GM15510 (cell line): ENCODE results near the gene C10orf143.

Experiments used
- POLR2A ChIP-seq: IDR thresholded peaks from 3 replicates; pipeline ENCODE4 v1.6.1; 2011; ENCODE audit warnings: borderline replicate concordance; ENCODE audit not compliant: insufficient read length; ENCODE audit errors: extremely low read depth

The C10orf143 gene

DNA sequence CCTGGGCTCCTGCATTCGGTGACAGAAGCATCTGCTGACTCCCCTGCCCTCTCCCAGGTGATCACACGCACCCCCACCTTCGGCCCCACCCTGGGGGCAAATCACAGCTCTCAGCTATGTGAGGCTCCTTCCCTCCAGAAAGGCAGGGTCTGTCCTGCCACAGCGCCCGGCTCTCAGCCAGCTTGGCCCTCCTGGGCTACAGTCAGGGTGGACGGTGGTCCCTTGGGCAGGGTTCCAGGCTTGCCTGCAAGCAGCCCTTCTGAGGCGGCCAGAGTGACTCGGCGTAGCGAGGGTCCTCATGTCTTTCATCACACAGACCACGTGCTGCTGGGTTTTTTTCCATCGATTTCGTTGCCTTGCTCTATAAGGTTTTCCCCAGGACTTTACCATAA lies 93.0 kb downstream of the C10orf143 start:
- no peak for TF ChIP-seq POLR2A

DNA sequence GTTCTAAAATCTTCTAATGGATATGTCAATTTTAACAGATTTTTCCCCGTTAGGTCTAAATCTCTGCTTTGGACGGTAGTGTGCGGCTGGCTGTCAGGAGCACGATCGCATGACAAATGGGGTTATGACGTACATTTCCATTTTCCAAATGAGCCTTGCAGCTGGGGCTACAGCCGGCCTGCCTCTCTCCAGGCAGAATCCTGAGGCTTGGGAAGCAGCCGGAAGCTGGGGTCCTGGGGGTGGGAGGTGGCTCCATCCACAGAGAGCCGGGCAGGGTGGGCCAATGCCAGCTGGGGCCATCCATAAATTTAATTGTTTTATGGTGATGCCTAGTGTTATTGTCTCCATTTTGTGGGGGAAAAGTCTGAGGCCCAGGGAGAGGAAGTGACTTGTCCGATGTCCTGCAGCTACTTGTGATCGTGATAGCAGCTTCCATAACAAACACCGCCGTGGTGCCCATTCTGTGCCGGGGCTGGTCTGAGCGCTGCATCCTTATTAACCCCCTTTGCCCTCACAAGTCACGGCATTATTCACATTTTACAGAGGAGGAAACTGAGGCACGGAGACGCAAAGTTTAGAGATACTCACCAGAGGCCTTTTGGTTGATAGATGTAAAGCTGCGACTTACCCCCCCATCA lies 93.5 kb downstream of the C10orf143 start:
- TF ChIP-seq POLR2A = no peak

DNA sequence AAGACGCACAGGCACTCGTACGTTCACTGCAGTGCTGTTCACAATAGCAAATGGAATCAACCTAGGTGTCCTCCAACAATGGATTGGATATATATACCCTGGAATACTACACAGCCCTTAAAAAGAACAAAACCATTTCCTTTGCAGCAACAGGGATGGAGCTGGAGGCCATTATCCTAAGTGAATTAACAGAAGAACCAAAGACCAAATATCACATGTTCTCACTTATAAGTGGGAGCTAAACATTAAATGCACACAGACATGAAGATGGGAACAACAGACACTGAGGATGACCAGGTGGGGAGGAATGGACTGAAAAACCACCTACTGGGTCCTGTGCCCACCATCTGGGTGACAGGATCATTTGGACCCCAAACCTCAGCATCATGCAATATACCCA lies 94.5 kb downstream of the C10orf143 start:
- no peak for TF ChIP-seq POLR2A

DNA sequence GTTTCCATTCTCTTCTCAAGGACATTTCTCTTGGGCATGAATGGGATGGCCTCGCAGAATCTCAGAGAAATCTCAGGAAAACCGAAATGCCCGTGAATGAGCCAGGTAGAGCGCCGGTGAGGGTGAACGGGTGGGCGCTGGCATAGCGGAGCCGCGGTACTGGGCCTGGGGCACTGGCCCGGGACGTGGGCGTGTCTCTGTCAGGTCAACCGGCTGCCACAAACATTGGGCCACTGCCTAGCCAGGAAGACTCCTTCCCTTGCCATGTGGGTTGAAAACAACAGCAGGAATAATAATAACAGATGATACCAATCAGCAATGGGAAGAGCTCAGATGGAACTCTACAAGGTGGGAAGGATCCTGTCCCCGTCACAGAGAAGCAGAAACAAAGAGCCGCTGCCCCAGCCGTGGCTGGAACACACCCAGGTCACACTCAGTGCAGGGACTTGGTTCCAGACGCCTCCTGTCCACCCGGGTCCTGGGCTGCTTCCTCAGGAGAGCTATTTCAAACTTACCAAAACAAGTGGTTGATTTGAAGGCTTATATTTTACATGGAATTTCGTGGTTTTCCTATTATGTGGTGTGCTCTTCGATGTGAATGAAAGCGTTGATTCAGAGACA lies 95.4 kb downstream of the C10orf143 start:
- TF ChIP-seq POLR2A = no peak

DNA sequence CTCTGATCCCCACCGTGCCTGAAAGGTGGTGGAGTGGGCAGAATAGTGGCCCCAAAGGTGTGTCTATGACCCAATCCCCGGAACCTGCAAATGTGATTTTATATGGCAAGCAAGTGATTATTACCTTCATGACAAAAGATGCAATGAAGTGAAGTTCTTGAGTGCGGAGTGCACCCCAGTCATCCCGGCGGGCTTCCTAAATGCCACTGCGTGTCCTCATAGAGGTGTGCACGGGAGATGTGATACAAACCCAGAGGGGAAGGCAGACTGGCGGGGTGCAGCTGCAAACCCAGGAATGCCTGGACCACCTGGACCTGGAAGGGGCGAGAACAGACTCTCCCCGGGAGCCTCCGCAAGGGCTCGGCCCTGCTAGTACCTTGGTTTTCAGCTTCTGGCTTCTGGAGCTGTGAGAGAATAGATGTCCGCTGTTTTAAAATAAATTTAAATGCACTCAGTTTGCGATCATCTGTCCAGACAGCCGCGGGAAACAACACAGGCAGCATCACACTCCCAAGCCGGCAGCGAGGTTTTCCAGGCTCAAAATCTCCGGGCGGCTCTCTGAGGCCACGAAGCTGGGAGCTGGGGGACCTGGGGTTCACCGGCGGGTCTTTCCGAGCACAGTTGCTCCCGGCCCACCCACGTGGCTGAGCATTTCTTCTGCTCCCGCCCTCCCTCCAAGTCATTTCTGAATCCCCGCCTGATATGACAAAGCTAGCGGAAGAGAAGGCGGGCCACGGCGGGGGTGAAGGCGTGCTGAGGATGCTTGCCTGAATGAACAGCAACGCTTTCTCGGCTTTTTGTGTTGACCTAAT lies 96.2 kb downstream of the C10orf143 start:
- TF ChIP-seq POLR2A = no peak
